Measurements from ENCODE around the gene ORC5.

DNA sequence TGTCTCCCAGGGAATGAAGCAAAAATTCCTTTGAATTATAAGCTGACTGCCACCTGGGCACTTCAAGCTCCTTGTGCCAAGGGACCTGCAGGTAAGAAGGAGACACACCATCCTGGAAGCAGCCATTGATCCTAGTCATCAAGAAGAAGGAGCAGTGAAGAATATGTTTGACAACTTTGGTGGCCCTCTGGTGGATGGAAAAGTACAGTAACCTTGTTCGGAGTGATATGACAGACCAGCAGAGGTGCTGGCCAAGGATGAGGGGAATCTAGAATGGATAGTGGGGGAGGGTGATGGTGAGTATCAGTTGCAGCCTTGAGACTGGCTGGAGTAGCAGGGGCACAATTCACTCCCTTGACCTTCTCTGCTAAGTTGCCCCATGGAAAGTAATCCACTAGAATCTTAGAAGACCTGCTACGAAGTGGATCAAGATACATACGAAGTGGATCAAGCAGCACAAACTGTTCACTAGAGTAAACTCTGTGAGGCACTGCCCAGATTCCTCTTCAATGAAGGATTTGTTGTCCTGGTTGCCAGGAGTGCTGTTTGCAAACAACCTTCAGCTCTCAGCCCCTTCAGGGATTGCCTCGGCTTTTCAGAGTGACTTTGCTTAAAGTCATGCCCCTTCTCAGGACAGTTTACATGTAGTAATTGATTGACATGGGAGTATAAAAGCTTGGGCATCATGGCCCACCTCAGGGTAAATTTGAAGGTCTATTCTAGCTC, 44.8 kb upstream of the ORC5 start:
- TF ChIP-seq GATA2 (IDR thresholded peaks at IDR 0.05; ENCODE audit: low read depth, low read length) (no peak), GATA3 (IDR thresholded peaks at IDR 0.05; ENCODE audit: low read depth, low read length) (no peak)

Measured in SH-SY5Y (cell line).